ENCODE measurements around the gene LRRC26.

DNA sequence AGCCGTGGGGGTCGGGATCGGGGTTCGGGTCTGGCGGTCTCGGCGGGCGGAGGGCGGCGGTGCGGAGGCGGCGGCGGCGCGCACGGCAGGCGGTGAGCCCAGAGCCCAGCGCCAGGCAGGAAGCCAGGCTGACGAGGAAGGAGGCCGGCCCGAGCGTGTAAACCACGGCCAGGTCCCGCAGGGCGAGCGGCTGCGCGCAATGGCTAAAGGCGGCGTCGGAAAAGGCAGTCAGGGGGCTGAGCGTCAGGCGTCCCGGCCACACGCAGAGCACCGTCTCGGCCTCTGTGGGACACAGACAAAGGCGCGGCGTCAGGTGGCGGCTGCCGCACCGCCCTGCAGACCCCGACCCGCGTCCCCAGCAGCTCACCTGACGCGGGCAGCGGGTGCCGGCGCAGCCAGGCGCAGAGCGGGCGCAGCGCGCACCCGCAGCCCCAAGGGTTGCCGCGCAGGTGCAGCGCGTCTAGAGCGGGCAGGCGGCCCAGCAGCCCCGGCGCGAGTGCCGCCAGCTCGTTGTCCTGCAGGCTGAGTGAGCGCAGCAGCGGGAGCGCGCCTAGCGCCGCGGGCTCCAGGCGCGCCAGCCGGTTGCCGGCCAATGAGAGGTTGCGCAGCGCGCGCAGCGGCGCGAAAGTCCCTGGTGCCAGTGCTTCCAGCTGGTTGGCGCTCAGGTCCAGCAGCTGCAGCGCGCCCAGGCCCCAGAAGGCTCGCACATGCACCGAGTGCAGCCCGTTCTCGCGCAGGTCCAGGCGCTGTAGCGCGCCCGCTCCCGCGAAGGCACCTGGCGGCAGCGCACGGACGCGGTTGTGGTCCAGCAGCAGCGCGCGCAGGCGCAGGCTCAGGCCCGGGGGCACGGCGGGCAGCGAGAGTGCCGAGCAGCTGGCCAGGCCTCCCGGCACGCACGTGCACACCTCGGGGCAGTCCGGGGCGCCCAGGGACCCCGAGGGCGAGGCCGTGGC, 671 bp downstream of the LRRC26 start:
- TF ChIP-seq POLR2A (IDR thresholded peaks at IDR 0.05; ENCODE audit: low read length) (no peak), GATA1 (IDR thresholded peaks at IDR 0.05; ENCODE audit: low read depth, low read length) (no peak)

Measured in erythroblast (primary cell).